ENCODE measurements around the gene NEXN.

- TF ChIP-seq CTCF (IDR thresholded peaks at IDR 0.05; ENCODE audit: insufficient read depth, low read length, poor library complexity, severe bottlenecking) (no peak), EZH2phosphoT487 (conservative IDR thresholded peaks at IDR 0.05; ENCODE audit: low read length) (no peak)
These were observed 87.5 kb downstream of the NEXN start for GRCh38 chr1:77975907-77976306.
